Activated CD8-positive, alpha-beta memory T cell treated with anti-CD3 and anti-CD28 coated beads for 36 hours (primary cell): ENCODE data around the gene MAD1L1. TPM values are rescaled to one million over a fixed set of nuclear protein-coding genes. Genes with fewer than 3 reads are reported as not detected.
"Not testable (repeated sequence)": the region's sequence is repeated elsewhere in the genome, so short reads cannot be mapped to it uniquely, and the experiment has no call there.

Experiments
- CTCF ChIA-PET: fragments of 350-600 bp; sonication (Branson Sonifier 250); formaldehyde crosslinking; loops from one replicate; lab custom pipeline; 2021; ENCODE audit warnings: antibody characterized with exemption; lab: Charles Lee
- POLR2A ChIA-PET: fragments of 350-600 bp; sonication (Branson Sonifier 250); formaldehyde crosslinking; loops from one replicate; lab custom pipeline; 2021; ENCODE audit warnings: antibody characterized with exemption; lab: Charles Lee
- total RNA-seq, 2 experiments: library from RNA; stranded (reverse); gene quantifications; one replicate each; pipeline ENCODE4 v1.2.3, GENCODE V29; 2021

Gene MAD1L1
- total RNA-seq, 2 experiments from 2014 or later: 39.4 to 40.8 TPM

DNA sequence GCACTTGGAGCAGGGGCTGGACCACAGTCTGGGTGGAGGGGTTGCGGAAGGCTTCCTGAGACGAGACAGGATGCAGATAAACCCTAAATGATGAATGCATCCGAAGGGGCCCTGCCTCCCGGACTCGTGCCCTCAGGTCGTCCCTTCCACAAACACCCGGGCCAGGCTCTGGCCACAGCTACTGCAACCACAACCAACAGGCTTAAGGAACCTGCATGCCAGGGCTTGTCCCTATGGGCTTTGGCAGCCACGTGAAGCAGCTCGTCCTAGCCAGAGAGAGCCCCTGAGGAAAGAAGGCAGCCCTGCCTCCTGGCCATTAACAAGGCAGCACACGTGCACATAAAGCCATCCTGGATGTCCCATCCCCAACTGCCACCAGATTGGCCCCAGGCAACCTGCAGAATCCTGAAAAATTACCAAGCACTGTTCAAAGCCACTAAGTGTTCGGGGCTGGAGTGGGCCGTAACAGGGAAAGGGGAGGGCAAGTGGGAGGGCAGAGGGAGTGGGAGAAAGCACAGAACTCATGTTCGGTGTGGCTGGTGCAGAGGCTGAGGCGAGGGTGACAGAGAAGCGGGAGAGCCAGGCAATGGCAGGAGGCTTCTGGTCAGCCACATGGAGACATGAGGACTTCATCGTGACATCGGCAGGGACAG, 62.7 kb downstream of the MAD1L1 start:
- CTCF ChIA-PET: interaction anchor here (0.9 kb wide), 1 partner anchor 12 kb away, joined by 3 read pairs; no protein-coding TSS in a partner anchor
- POLR2A ChIA-PET: interaction anchor here (0.6 kb wide), 1 partner anchor 247 kb away, joined by 4 read pairs; no protein-coding TSS in a partner anchor

DNA sequence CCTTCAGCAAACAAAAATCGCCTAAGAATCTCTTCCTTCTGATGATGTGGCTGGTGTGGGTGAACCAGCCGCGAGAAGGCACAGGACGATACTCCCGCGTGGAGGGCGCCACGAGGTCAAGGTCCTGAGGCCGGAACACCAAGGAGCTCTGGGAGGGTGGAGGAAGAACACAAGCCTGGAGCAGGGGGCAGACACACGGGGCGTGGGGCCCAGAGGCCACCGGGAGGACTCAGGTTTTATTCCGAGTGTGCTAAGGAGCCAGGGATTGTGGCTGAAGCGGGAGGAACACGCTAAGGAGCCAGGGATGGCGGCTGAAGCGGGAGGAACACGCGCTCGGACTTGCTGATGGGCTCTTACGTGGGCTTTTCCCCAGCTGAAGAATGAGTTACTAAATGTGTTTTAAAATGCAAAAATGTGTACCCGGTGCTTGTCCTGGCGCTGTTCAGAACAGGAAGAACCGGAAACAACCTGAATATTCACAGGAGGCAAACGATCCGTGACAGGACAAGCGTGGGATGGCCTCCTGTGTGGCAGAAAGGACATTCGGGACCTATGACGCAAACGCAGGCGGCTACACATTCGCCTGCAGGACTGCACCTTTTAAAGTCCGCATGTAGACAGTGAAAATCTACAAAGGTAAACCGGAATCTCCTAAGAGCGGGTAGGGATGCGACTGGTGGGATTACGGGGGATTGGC, 64.0 kb downstream of the MAD1L1 start:
- ChIA-PET CTCF (interaction anchor here (0.9 to 1.1 kb wide), 2 partner anchors 11 to 639 kb away, joined by 3 read pairs; no protein-coding TSS in a partner anchor), POLR2A (no interaction called here)

DNA sequence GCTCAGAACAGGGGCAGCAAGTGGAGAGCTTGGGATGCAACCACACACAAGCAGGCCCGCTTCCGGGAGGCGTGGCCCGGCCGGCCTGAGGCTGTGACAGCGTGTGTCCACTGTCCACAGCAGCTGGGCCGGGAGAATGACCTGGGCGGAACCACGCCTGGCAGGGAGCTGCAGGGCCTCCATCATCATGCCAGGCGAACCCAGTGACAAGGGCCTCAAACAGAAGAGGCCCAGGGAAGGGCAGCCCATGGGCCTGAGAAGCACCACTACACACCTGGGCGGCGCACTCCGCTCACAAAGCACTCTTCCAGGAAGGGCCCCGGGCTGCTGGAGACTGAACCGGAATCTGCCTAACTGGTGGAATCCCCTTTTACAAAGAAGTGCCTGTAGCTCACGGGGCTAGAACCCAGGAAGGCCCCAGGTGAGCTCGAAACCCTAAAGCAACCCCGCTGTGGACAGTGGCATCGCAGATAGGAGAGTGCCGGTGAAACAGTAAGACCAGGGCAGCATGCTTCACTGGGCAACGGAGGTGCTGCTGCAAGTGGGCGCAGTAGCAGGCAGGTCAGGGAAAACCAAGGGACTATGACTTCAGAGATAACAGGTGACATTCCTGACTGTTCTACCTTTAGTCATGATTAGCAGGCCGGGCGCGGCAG, 66.0 kb downstream of the MAD1L1 start:
- ChIA-PET CTCF (no interaction called here), POLR2A (no interaction called here)

GRCh38 chr7:2165610-2166594, 66.8 kb downstream of the MAD1L1 start:
- ChIA-PET POLR2A (no interaction called here), CTCF (no interaction called here)

DNA sequence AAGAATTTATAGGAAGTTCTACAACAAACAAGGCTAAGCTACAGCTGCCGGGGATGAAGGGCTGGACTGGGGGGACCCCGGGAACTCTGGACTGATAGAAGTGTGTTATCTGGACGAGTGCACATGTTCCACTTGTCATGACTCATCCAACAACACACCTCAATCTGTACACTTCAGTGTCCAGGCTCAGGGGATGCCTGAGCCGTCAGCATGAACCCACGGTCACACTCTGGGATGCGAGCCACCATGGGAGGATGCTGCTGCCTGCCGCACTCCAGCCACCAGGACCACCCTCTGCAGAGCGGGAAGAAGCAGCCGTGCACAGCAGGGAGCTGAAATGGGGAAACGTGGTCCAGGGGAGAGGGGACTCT, 67.5 kb downstream of the MAD1L1 start:
- ChIA-PET CTCF (no interaction called here), POLR2A (no interaction called here)

GRCh38 chr7:2164646-2165045, 68.1 kb downstream of the MAD1L1 start:
- ChIA-PET CTCF (no interaction called here), POLR2A (no interaction called here)

GRCh38 chr7:2163600-2164555, 68.9 kb downstream of the MAD1L1 start:
- CTCF ChIA-PET: no interaction called here
- POLR2A ChIA-PET: no interaction called here

GRCh38 chr7:2162959-2163358, 69.8 kb downstream of the MAD1L1 start:
- POLR2A ChIA-PET: no interaction called here
- CTCF ChIA-PET: interaction anchor here (0.7 kb wide), 1 partner anchor 259 kb away, joined by 3 read pairs; no protein-coding TSS in a partner anchor

DNA sequence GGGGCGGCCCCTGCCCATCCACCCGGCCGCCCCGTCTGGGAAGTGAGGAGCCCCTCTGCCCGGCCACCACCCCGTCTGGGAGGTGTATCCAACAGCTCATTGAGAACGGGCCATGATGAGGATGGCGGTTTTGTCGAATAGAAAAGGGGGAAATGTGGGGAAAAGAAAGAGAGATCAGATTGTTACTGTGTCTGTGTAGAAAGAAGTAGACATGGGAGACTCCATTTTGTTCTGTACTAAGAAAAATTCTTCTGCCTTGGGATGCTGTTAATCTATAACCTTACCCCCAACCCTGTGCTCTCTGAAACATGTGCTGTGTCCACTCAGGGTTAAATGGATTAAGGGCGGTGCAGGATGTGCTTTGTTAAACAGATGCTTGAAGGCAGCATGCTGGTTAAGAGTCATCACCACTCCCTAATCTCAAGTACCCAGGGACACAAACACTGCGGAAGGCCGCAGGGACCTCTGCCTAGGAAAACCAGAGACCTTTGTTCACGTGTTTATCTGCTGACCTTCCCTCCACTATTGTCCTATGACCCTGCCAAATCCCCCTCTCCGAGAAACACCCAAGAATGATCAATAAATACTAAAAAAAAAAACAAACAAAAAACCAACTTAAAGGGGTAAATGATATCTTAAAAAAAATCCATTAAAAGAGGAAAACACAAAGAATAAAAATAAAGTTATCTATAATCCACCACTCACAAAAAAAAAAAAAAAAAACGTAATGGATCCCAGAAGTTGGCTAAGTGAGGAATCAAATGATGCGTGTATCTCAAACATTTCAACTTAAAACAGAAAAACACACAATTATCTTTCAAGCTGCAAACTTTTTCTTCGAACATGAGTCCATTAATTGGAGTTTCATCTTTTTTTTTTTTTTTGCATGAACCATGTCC, 70.5 kb downstream of the MAD1L1 start:
- POLR2A ChIA-PET: not testable (repeated sequence)
- CTCF ChIA-PET: interaction anchor here (0.7 kb wide), 1 partner anchor 260 kb away, joined by 3 read pairs; no protein-coding TSS in a partner anchor

DNA sequence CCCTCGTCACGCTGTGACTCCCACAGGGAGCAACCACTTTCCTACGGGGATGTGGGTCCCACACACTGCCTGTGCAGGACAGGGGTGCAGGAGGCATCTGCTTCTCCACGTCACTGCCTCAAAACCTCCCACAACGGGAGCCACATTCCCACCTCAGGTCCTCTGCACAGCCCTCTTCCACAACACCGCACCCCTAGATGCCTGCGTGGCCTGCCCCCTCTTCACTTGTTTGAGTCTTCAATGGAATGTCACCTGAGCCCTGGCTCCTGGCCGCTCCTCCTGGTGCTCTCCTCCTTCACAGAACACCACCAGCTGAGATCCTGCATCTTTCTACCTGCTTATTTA, 73.6 kb downstream of the MAD1L1 start:
- ChIA-PET CTCF (no interaction called here), POLR2A (no interaction called here)

- POLR2A ChIA-PET: no interaction called here
- CTCF ChIA-PET: interaction anchor here (1.1 kb wide), 1 partner anchor 11 kb away, joined by 3 read pairs; no protein-coding TSS in a partner anchor
Measured at GRCh38 chr7:2158331-2159175, 74.2 kb downstream of the MAD1L1 start.

GRCh38 chr7:2157473-2158279, 75.1 kb downstream of the MAD1L1 start:
- CTCF ChIA-PET: interaction anchor here (1.1 kb wide), 1 partner anchor 12 kb away, joined by 3 read pairs; no protein-coding TSS in a partner anchor
- POLR2A ChIA-PET: no interaction called here

- CTCF ChIA-PET: interaction anchor here (1.1 kb wide), 1 partner anchor 12 kb away, joined by 3 read pairs; no protein-coding TSS in a partner anchor
- POLR2A ChIA-PET: no interaction called here
Measured at GRCh38 chr7:2156756-2157472, 75.8 kb downstream of the MAD1L1 start.

GRCh38 chr7:2154831-2155230, 77.9 kb downstream of the MAD1L1 start:
- ChIA-PET CTCF (no interaction called here), POLR2A (no interaction called here)

DNA sequence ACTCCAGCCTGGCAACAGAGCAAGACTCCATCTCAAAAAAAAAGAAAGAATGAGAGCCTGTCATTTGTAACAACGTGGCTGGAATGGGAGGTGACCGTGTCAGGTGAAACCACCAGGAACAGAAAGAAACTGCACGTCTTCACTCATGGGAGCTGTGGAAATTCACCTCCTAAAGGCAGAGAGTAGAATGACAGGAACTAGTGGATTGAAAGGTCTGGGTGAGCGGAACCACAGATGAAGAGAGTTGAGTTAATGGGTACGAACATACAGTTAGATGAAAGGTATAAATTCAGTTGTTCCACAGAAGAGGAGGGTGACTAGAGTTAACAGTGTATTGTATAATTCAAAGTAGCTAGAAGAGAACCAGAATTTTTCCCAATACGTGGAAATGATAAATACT, 78.6 kb downstream of the MAD1L1 start:
- CTCF ChIA-PET: no interaction called here

More for the DNA sequence above, 78.6 kb downstream of the MAD1L1 start:
- POLR2A ChIA-PET: no interaction called here
